ENCODE data around the gene SHMT1.
"Not testable (repeated sequence)": the region's sequence is repeated elsewhere in the genome, so short reads cannot be mapped to it uniquely, and the experiment has no call there.

Gene SHMT1

DNA sequence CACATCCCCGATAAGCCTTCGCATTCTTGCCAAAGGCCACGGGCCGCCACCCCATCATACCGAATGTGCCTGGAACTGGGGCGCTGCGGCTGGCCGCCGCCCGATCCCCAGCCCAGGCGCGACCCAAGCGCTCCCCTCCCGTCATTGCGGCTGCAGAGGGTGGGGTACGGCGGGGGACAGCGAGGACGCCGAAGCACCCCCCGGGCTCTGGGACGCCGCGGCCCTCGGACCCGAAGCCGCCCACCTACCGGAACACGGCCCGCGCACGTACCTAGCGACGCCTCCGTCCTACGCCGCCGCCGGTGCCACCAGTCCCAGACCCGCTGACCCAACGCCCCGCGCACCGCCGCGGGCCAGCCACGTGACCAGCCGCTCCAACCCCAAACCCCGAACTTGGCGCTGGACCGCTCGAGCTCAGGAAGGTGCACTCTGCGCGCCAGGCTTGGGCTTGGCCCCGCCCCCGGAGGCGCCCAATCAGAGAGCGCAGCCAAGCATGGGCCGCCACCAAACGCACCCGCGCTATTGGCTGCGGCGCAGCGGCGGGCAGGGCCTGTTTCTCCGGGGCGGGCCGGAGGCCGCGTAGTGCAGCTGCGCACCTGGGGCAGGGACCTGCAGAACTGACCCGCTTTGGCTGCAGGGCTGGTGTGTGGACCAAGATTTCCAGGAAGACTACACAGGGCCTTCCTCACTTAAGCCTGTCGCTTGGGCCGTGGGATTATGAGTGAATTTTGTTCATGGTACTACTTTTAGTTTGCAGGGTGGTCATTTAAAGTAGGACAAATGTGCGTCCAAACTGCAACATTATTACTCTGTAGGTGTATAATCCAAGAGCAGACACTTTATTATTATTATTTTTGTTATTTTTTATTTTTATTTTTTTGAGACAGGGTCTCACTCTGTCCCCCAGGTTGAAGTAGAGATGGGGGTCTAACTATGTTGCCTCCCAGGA, at the start of gene SHMT1:
Gene SHMT1 (minus strand): TSS at position 450 of the 949 bp plus-strand sequence. CDS start 7,569 bp downstream, outside the sequence.
- TF ChIP-seq, protein P1, sequence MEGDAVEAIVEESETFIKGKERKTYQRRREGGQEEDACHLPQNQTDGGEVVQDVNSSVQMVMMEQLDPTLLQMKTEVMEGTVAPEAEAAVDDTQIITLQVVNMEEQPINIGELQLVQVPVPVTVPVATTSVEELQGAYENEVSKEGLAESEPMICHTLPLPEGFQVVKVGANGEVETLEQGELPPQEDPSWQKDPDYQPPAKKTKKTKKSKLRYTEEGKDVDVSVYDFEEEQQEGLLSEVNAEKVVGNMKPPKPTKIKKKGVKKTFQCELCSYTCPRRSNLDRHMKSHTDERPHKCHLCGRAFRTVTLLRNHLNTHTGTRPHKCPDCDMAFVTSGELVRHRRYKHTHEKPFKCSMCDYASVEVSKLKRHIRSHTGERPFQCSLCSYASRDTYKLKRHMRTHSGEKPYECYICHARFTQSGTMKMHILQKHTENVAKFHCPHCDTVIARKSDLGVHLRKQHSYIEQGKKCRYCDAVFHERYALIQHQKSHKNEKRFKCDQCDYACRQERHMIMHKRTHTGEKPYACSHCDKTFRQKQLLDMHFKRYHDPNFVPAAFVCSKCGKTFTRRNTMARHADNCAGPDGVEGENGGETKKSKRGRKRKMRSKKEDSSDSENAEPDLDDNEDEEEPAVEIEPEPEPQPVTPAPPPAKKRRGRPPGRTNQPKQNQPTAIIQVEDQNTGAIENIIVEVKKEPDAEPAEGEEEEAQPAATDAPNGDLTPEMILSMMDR (IDR thresholded peaks at IDR 0.05; ENCODE audit: low read depth, low read length), result no peak
- H3K4me3 ChIP-seq (ENCODE audit: low read depth, low read length), result peak within 1 kb of the TSS; percentile 78

DNA sequence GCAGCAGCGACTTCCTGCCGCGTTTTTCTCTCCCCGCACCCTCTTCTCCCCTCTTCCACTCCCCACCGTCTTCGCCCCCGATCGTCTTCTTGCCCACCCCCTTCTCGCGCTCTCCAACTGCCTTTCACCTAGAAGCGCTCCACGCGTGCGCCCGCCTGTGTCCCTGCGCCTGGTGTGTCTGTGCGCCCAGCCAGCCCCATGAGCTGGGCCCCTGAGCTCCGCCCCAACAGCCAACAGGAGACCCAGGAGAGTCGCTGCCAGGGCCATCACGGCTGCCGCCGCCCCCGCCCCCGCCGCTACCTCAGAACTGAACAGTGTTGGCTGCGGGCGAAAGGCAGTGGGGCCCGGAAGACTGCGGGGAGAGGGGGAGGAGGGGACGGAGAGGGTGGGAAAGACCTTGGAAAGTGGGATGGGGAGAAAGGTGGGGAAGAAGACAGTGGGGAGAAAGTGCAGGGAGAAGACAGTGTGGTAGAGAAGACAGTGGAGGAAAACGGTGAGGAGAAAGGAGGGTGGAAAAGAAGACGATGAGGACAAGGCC, 48.7 kb upstream of the SHMT1 start:
- peak overlapping the region; percentile 60 for H3K4me3 ChIP-seq (ENCODE audit: low read depth, low read length)

DNA sequence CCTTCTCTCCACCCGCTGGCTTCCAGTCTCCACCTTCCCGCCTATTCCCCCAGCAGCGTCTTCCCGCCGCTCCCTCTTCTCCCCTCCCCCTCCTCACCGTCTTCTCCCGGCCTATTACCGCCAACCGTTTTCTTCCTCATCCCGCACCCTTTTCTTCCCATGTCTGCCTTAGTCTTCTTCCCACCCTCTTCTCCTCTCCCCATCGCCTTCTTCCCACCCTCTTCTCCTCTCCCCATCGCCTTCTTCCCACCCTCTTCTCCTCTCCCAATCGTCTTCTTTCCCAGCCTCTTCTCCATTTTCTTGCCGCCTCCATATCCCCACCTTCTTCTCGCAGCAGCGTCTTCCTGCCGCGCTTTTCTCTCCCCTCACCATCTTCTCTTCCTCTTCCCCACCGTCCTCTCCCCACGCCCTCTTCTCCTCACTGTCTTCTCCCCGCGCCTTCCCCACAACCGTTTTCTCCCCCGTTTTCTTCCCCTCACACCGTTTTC, 48.1 kb upstream of the SHMT1 start:
- peak overlapping the region; percentile 60 for H3K4me3 ChIP-seq (ENCODE audit: low read depth, low read length)

DNA sequence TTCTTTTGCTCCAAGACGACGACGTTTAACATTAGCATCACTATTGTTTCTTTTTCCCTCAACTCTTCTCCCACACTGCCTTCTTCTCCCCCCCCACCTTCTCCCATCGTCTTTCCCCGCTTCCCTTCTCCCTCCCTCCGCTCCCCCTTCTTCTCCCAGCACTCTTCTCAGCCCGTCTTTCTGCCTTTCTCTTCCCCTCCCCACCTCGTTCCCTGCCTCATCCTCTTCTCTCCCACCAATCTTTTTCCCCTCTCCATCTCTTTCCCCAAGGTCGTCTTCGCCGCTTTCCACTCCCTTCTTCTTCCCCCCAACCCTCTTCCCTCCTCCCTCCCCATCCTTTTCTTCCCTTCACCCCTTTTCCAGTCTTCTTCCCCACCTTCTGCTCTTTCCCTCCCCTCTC, 47.4 kb upstream of the SHMT1 start:
- H3K4me3 ChIP-seq (ENCODE audit: low read depth, low read length), result peak overlapping the region; percentile 46

DNA sequence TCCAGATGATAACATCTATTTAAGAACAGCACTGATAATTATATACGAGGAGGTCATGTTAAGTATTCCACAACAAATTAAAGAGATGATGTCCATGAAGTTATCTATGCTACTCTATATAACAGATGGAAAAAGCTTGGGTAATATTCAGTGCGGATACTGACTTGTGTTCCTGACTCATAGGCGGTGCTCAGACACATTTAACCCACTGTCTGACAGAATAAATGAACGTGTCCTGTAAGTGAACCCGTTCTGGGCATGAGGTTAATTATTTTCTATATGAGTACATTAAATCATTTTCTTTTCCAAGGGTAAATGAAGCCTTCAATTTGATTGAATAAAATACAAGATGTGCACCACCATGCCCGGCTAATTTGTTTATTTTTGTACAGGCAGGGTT, 46.0 kb upstream of the SHMT1 start:
- H3K4me3 ChIP-seq (ENCODE audit: low read depth, low read length), result not testable (repeated sequence)

DNA sequence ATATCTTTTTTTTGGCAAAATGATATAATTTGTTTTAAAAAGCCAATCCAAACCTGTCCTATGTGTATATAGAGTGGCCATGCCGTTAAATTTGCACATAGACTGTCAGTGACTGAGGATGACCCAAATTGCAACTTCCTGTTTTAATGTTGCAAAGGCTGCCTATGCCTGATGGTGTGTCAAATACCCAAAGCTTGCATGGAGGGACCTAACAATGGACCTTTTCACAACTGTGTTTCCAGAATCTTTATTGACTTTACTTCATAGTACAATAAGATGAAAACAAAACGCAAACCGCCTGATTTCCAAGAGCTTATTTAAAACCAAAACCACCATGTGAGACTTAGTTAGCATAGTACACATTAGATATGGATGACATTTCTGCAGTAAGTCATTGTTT, 45.6 kb upstream of the SHMT1 start:
- not testable (repeated sequence) for H3K4me3 ChIP-seq (ENCODE audit: low read depth, low read length)

DNA sequence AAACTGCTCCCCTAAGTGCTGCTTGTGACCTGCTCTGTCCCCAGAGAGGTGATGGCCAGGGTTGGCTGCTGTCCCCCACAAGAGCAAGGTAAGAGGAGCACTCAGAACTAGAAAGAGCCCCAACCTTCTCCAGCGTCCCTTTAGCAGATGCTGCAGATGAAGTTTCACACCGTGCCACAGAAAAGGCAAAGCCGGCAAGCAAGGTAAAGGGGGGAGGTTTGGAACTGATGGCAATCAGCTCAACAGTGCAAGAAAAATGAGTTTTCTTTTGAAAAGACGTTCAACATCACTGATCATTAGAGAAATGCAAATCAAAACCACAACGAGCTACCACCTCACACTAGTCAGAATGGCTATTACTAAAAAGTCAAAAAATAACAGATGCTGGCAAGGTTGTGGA, 40.3 kb upstream of the SHMT1 start:
- not testable (repeated sequence) for H3K4me3 ChIP-seq (ENCODE audit: low read depth, low read length)

DNA sequence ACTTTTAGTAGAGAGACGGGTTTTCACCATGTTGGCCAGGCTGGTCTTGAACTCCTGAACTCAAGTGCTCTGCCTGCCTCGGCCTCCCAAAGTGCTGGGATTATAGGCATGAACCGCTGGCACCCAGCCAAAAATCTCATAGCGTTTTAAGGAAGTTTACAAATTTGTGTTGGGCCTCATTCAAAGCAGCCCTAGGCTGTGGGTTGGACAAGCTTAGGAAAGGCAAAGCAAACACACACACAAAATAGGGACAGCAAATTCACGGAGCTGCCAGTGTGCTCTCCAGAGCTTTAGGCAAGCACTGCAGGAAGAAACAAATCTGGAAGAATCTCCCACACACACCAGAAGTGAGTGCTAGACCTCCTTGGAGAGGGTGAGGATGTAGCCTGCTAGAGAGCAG, 39.8 kb upstream of the SHMT1 start:
- not testable (repeated sequence) for H3K4me3 ChIP-seq (ENCODE audit: low read depth, low read length)

DNA sequence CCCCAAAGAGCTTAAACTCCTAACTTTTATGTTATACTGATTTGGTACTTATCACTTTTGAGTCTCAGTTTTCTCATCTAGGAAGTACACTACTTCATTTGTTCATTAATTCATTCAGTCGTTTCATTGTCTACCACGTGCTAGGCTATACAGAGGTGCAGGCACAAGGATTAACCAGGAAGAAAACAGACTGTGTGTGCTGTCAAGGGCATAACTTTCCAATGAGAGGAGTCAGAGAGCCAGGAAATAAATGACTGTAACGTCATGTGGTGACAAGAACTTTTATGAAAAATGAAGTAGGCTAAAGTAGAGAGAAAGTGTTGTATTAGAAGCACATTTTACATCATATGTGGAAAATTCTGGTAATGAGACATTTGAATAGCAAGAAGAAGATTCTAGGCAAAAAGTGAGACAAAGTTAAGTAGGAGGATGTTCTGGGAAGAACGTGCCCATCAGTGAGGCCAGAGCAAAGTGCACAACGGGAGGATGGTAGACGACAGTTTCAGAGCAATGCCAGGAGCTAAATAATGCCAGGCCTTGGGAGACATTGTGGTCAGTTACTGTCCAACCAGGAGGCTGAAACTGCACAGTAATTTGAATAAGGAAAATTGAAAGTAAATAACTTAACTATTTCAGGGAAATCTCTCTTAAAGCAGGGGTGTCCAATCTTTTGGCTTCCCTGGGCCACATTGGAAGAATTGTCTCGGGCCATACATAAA, 38.7 kb upstream of the SHMT1 start:
- not testable (repeated sequence) for H3K4me3 ChIP-seq (ENCODE audit: low read depth, low read length)

DNA sequence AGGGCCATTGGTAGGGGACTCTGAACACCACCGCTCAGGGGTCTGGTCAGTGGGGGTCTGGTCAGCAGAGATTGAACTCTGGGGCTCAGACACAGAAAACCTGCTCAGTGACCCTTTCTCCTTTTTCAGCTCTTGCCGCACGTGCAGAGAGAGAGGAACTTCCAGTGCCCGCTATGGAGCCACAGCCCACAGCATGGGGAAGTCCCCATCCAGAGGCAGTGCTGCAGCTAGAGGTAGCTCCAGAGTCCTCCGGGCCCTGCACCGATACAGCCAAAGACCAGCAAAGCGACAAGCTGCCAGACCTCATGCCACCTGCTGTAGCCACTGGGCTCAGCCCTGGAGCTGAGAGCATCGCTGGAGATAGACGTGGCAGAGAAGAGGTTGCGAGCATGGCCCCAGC, 25.4 kb upstream of the SHMT1 start:
- not testable (repeated sequence) for H3K4me3 ChIP-seq (ENCODE audit: low read depth, low read length)

DNA sequence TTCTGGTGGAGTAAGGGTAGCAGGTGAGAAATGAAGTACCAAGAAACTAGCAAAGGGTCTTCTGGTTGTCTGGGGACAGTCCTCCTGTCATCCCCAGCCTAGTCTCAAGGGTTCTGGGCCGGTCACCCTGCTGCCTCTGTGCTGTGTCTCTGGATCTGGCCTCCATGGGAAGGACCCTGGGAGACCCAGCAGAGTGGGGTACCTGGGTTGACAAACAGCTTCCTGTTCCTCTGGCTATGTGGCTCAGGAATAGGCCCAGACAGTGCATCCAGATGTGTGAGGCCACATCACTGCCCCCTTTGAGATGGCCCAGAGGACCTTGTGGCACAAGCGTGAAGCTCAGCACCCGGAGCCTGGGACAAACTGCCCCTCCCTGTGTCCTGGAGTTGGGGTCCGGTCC, 24.9 kb upstream of the SHMT1 start:
- H3K4me3 ChIP-seq (ENCODE audit: low read depth, low read length), result not testable (repeated sequence)

DNA sequence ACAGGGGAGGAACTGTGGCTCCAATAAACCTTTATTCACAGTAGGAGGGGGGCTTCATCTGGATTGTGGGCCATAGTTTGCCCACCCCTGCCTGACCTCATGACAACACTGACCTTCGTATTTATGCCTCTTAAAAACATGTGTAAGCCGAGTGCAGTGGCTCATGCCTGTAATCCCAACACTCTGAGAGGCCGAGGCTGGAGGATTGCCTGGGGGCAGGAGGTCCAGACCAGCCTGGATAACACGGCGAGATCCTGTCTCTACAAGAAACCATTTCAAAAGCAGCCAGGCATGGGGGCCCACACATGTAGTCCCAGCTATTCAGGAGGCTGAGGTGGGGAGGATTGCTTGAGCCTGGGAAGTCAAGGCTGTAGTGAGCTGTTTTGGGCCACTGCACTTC, 24.2 kb upstream of the SHMT1 start:
- not testable (repeated sequence) for H3K4me3 ChIP-seq (ENCODE audit: low read depth, low read length)

DNA sequence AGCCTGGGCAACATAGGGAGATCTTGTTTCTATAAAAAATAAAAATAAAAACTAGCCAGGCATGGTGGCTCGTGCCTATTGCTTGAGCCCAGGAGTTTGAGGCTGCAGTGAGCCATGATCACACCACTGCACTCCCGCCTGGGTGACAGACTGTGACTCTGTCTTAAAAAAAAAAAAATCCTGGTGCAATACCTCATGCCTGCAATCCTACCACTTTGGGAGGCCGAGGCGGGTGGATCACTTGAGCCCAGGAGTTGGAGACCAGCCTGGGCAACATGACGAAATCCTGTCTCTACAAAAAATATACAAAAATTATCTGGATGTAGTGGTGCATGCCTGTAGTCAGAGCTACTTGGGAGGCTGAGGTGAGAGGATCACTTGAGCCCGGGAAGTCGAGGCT, 20.9 kb upstream of the SHMT1 start:
- H3K4me3 ChIP-seq (ENCODE audit: low read depth, low read length), result not testable (repeated sequence)

DNA sequence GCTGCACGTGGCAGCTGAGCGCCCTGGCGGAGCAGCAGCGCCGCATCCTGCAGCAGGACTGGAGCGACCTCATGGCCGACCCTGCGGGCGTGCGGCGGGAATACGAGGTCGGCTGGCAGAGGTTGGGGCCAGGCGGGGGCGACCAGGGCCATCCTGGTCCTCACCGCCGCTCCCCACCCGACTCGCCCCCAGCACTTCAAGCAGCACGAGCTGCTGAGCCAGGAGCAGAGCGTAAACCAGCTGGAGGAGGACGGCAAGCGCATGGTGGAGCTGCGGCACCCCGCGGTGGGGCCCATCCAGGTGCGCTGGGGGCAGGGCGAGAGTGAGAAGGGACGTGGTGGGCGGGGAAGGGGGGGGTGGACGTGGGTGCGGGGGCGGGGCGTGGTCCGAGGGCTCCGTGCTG, 19.7 kb upstream of the SHMT1 start:
- not testable (repeated sequence) for H3K4me3 ChIP-seq (ENCODE audit: low read depth, low read length)
